H9 (cell line): ENCODE results near the gene PHLDA2. TPM values are rescaled to one million over a fixed set of nuclear protein-coding genes. Genes with fewer than 3 reads are reported as not detected.

Experiments used
- DNase-seq: peaks from one replicate; pipeline ENCODE4 v3.0.0-alpha.2; 2017
- H2AFZ ChIP-seq: one replicate; pipeline ENCODE4 v1.6.1; 2013; ENCODE audit warnings: mild to moderate bottlenecking, low read length, control low read depth, moderate library complexity
- H2AK5ac ChIP-seq: 2 replicates; pipeline ENCODE4 v1.6.1; 2013; ENCODE audit warnings: low read length, control low read depth, mixed read lengths; ENCODE audit not compliant: insufficient read length
- H2BK120ac ChIP-seq: one replicate; pipeline ENCODE4 v1.6.1; 2013; ENCODE audit warnings: low read depth, mild to moderate bottlenecking, low read length, control low read depth, inconsistent platforms; ENCODE audit not compliant: poor library complexity, severe bottlenecking
- H2BK12ac ChIP-seq: 2 replicates; pipeline ENCODE4 v1.6.1; 2013; ENCODE audit warnings: low read length, control low read depth, mixed read lengths, low read depth; ENCODE audit not compliant: insufficient read length
- H2BK15ac ChIP-seq: 2 replicates; pipeline ENCODE4 v1.6.1; 2013; ENCODE audit warnings: low read depth, low read length, control low read depth
- H2BK20ac ChIP-seq: one replicate; pipeline ENCODE4 v1.6.1; 2013; ENCODE audit warnings: low read depth, mild to moderate bottlenecking, low read length, control low read depth, inconsistent platforms; ENCODE audit not compliant: poor library complexity, severe bottlenecking
- H2BK5ac ChIP-seq: 2 replicates; pipeline ENCODE4 v1.6.1; 2013; ENCODE audit warnings: low read length, control low read depth, mixed read lengths; ENCODE audit not compliant: insufficient read length
- H3K14ac ChIP-seq: 2 replicates; pipeline ENCODE4 v1.6.1; 2013; ENCODE audit warnings: low read length, control low read depth; ENCODE audit not compliant: insufficient read depth
- H3K18ac ChIP-seq: 2 replicates; pipeline ENCODE4 v1.6.1; 2013; ENCODE audit warnings: low read depth, mild to moderate bottlenecking, mixed read lengths, low read length, control low read depth; ENCODE audit not compliant: insufficient read length
- H3K23ac ChIP-seq: 2 replicates; pipeline ENCODE4 v1.6.1; 2013; ENCODE audit warnings: low read length, control low read depth, mixed read lengths, low read depth; ENCODE audit not compliant: insufficient read length
- H3K23me2 ChIP-seq: 2 replicates; pipeline ENCODE4 v1.6.1; 2013; ENCODE audit warnings: low read depth, mild to moderate bottlenecking, mixed read lengths, low read length, control low read depth; ENCODE audit not compliant: insufficient read length, poor library complexity, severe bottlenecking
- H3K27ac ChIP-seq: 2 replicates; pipeline ENCODE4 v1.5.1; 2013; ENCODE audit warnings: low read length, control low read depth, mixed read lengths, low read depth; ENCODE audit not compliant: insufficient read length
- H3K27me3 ChIP-seq: 2 replicates; pipeline ENCODE4 v1.6.1; 2013; ENCODE audit warnings: low read length, control low read depth, inconsistent platforms; ENCODE audit not compliant: insufficient read depth
- H3K4ac ChIP-seq: 2 replicates; pipeline ENCODE4 v1.6.1; 2013; ENCODE audit warnings: low read depth, mild to moderate bottlenecking, control low read depth, inconsistent platforms, low read length, moderate library complexity
- H3K4me1 ChIP-seq: 2 replicates; pipeline ENCODE4 v1.6.1; 2013; ENCODE audit warnings: low read length, control low read depth, inconsistent platforms; ENCODE audit not compliant: insufficient read depth
- H3K4me2 ChIP-seq: 2 replicates; pipeline ENCODE4 v1.6.1; 2013; ENCODE audit warnings: low read length, control low read depth, mixed read lengths; ENCODE audit not compliant: insufficient read length, insufficient read depth
- H3K56ac ChIP-seq: 2 replicates; pipeline ENCODE4 v1.6.1; 2013; ENCODE audit warnings: low read depth, mild to moderate bottlenecking, mixed read lengths, low read length, control low read depth; ENCODE audit not compliant: insufficient read length
- H3K79me1 ChIP-seq: 2 replicates; pipeline ENCODE4 v1.6.1; 2013; ENCODE audit warnings: low read depth, mild to moderate bottlenecking, moderate library complexity, low read length, control low read depth, inconsistent platforms; ENCODE audit not compliant: insufficient read depth, poor library complexity, severe bottlenecking
- H3K79me2 ChIP-seq: 2 replicates; pipeline ENCODE4 v1.6.1; 2013; ENCODE audit warnings: low read length, control low read depth, inconsistent platforms; ENCODE audit not compliant: insufficient read depth
- H3K9ac ChIP-seq: 2 replicates; pipeline ENCODE4 v1.6.1; 2013; ENCODE audit warnings: low read length, control low read depth, mixed read lengths; ENCODE audit not compliant: insufficient read length; ENCODE audit errors: extremely low read depth
- H3K9me3 ChIP-seq: one replicate; pipeline ENCODE4 v1.6.1; 2013; ENCODE audit warnings: low read depth, low read length, inconsistent platforms; ENCODE audit not compliant: control insufficient read depth
- H3T11ph ChIP-seq: one replicate; pipeline ENCODE4 v1.6.1; 2013; ENCODE audit warnings: mild to moderate bottlenecking, low read length, control low read depth, inconsistent platforms
- H4K20me1 ChIP-seq: one replicate; pipeline ENCODE4 v1.6.1; 2013; ENCODE audit not compliant: control insufficient read depth, insufficient read length, insufficient read depth
- H4K5ac ChIP-seq: 2 replicates; pipeline ENCODE4 v1.6.1; 2013; ENCODE audit warnings: low read depth, mild to moderate bottlenecking, mixed read lengths, low read length, control low read depth; ENCODE audit not compliant: insufficient read length
- H4K8ac ChIP-seq: replicated peaks from 2 replicates; pipeline ENCODE4 v1.6.1; 2013; ENCODE audit warnings: low read length, control low read depth, mixed read lengths, low read depth; ENCODE audit not compliant: insufficient read length
- H4K91ac ChIP-seq: 2 replicates; pipeline ENCODE4 v1.6.1; 2013; ENCODE audit warnings: low read depth, mild to moderate bottlenecking, moderate library complexity, mixed read lengths, low read length, control low read depth; ENCODE audit not compliant: insufficient read length
- H3K27ac Mint-ChIP-seq, 3 experiments: 2 replicates in 2 of 3; 3 replicates in 1 of 3; pipeline ENCODE4 v1.8.0; 2020 to 2021; ENCODE audit warnings: mixed read lengths in 3 of 3, mild to moderate bottlenecking in 1 of 3, moderate library complexity in 1 of 3
- H3K27me3 Mint-ChIP-seq: 2 replicates; pipeline ENCODE4 v1.8.0; 2021; ENCODE audit warnings: low read depth, mild to moderate bottlenecking, moderate library complexity, mixed read lengths
- H3K36me3 Mint-ChIP-seq, 3 experiments: 2 replicates in 2 of 3; 3 replicates in 1 of 3; pipeline ENCODE4 v1.8.0; 2020 to 2021; ENCODE audit warnings: low read depth in 3 of 3, mixed read lengths in 3 of 3; ENCODE audit not compliant: insufficient read depth in 1 of 3
- H3K4me1 Mint-ChIP-seq, 2 experiments: 2 replicates each; pipeline ENCODE4 v1.8.0; 2020; ENCODE audit warnings: mixed read lengths in 2 of 2
- H3K4me3 Mint-ChIP-seq, 2 experiments: 2 replicates in 1 of 2; 3 replicates in 1 of 2; pipeline ENCODE4 v1.8.0; 2020 to 2021; ENCODE audit warnings: mild to moderate bottlenecking in 2 of 2, mixed read lengths in 2 of 2, moderate library complexity in 1 of 2
- H3K9me3 Mint-ChIP-seq, 2 experiments: 2 replicates in 1 of 2; 3 replicates in 1 of 2; pipeline ENCODE4 v1.8.0; 2020; ENCODE audit warnings: mild to moderate bottlenecking in 2 of 2, mixed read lengths in 2 of 2, moderate library complexity in 1 of 2
- CTCF ChIP-seq: fragments of 200-600 bp; sonication (generic); conservative IDR thresholded peaks from 3 replicates; pipeline ENCODE4 v1.8.0; 2021; ENCODE audit warnings: antibody characterized with exemption, mild to moderate bottlenecking
- WGBS: extraction: QIAGEN DNeasy Blood & Tissue Kit; methylation state at CpG from one replicate; pipeline ENCODE4 v1.1.7; 2013; ENCODE audit warnings: missing lambda C conversion rate, low lambda C conversion rate, mixed read lengths; ENCODE audit not compliant: insufficient read length; ENCODE audit errors: extremely low coverage; 5-methylcytosine and 5-hydroxymethylcytosine counted together
- total RNA-seq: library from RNA; stranded (reverse); gene quantifications from 2 replicates; pipeline ENCODE4 v1.2.1, GENCODE V29; 2021

PHLDA2 gene
- total RNA-seq, 1 experiment from 2014 or later = 42.8 TPM

DNA sequence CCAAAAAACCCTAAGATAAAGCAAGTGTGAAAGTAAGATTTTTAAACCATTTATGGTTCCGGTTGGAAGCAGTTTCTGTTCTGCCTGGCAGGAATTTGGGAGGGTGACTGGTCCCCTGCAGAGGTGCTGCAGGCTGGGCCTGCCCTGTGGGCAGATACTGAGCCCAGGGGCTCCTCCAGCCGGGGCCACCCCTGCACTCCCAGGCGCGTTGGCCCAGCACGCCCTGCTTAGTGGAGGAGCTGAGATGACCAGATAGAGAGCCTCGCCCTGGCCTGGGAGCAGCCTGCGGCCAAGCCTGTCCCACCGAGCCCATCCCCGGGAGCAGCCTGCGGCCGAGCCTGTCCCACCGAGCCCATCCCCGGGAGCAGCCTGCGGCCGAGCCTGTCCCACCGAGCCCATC, 8.0 kb downstream of the PHLDA2 start:
- DNase-seq = no peak
- no peaks in the 10 kb centered on the region for H3K79me1 ChIP-seq
- no peak overlapping the region for H2AFZ ChIP-seq
- Mint-ChIP-seq H3K27me3 (peaks cover under 1% of the 10 kb centered on the region), H3K9me3 (no peaks in the 10 kb centered on the region; a peak in 1 of 5 replicates), H3K27ac (no peak overlapping the region), H3K36me3 (no peaks in the 10 kb centered on the region; a peak in 1 of 7 replicates), H3K4me1 (no peaks in the 10 kb centered on the region), H3K4me3 (no peak overlapping the region)
- H3K4me1 ChIP-seq = no peaks in the 10 kb centered on the region
- no peak overlapping the region for H2BK20ac ChIP-seq
- TF ChIP-seq CTCF = no peak
- H4K5ac ChIP-seq = no peak overlapping the region
- no peak overlapping the region for H2BK15ac ChIP-seq
- no peaks in the 10 kb centered on the region for H3K27me3 ChIP-seq
- no peak overlapping the region for H4K91ac ChIP-seq
- no peak overlapping the region for H3K23ac ChIP-seq
- H2BK5ac ChIP-seq = no peak overlapping the region
- no peaks in the 10 kb centered on the region for H3K9me3 ChIP-seq
- H3K27ac ChIP-seq = no peak overlapping the region
- no peak overlapping the region for H3K4me2 ChIP-seq
- WGBS = no CpG with 5 or more reads among the region's 16 CpGs
- no peak overlapping the region for H3K56ac ChIP-seq
- H3K79me2 ChIP-seq = no peaks in the 10 kb centered on the region
- H3K14ac ChIP-seq = no peak overlapping the region
- H2BK12ac ChIP-seq = no peak overlapping the region
- no peak overlapping the region for H3K18ac ChIP-seq
- no peak overlapping the region for H2AK5ac ChIP-seq
- H2BK120ac ChIP-seq = no peak overlapping the region
- H3K23me2 ChIP-seq = no peaks in the 10 kb centered on the region
- H4K20me1 ChIP-seq = no peaks in the 10 kb centered on the region
- no peak overlapping the region for H4K8ac ChIP-seq
- no peak overlapping the region for H3T11ph ChIP-seq
- no peak overlapping the region for H3K4ac ChIP-seq
- H3K9ac ChIP-seq = no peak overlapping the region
